SK-N-SH treated with all-trans-retinoic acid at 6 μM for 48 hours (cell line): ENCODE data around the gene LMO4.

Experiments used
- ATAC-seq: fragments of 200-7000 bp; cut with Tn5 transposase; 3 replicates; pipeline ENCODE4 v1.9.1; 2020; ENCODE audit warnings: mild to moderate bottlenecking, moderate library complexity
- ARNTL ChIP-seq: fragments of 450-650 bp; formaldehyde crosslinking; IDR thresholded peaks from 2 replicates; pipeline ENCODE4 v1.5.0; 2020; ENCODE audit warnings: low read depth, mild to moderate bottlenecking, moderate library complexity, borderline replicate concordance
- BACH2 ChIP-seq: fragments of 250-450 bp; sonication (Bioruptor Pico); IDR thresholded peaks from 2 replicates; pipeline ENCODE4 v1.9.0; 2021; ENCODE audit warnings: mild to moderate bottlenecking, borderline replicate concordance
- CREB5 ChIP-seq: fragments of 250-450 bp; sonication (Bioruptor Pico); IDR thresholded peaks from 2 replicates; pipeline ENCODE4 v1.5.1; 2020; ENCODE audit warnings: low read depth, mild to moderate bottlenecking, moderate library complexity
- CSDC2 ChIP-seq: fragments of 250-450 bp; sonication (Bioruptor Pico); IDR thresholded peaks from 2 replicates; pipeline ENCODE4 v1.5.0; 2020; ENCODE audit warnings: mild to moderate bottlenecking, moderate library complexity
- CSRNP3 ChIP-seq: fragments of 250-450 bp; sonication (Bioruptor Pico); IDR thresholded peaks from 2 replicates; pipeline ENCODE4 v1.5.1; 2021; ENCODE audit warnings: mild to moderate bottlenecking, moderate library complexity
- ESRRG ChIP-seq: fragments of 250-450 bp; sonication (Bioruptor Pico); IDR thresholded peaks from 2 replicates; pipeline ENCODE4 v1.6.1; 2021; ENCODE audit warnings: mild to moderate bottlenecking
- GLIS3 ChIP-seq: fragments of 250-450 bp; sonication (Bioruptor Pico); IDR thresholded peaks from 2 replicates; pipeline ENCODE4 v1.5.0; 2020; ENCODE audit warnings: mild to moderate bottlenecking, moderate library complexity
- ISL1 ChIP-seq: fragments of 250-450 bp; sonication (Bioruptor Pico); IDR thresholded peaks from 2 replicates; pipeline ENCODE4 v2.1.2; 2022; ENCODE audit warnings: mild to moderate bottlenecking, moderate library complexity
- OSR1 ChIP-seq: fragments of 250-450 bp; sonication (Bioruptor Pico); IDR thresholded peaks from 2 replicates; pipeline ENCODE4 v1.8.0; 2022; ENCODE audit warnings: moderate library complexity, mild to moderate bottlenecking, inconsistent platforms
- PATZ1 ChIP-seq: fragments of 250-450 bp; sonication (Bioruptor Pico); IDR thresholded peaks from 2 replicates; pipeline ENCODE4 v1.8.0; 2020; ENCODE audit warnings: mild to moderate bottlenecking, moderate library complexity, borderline replicate concordance
- PPARA ChIP-seq: fragments of 250-450 bp; sonication (Bioruptor Pico); IDR thresholded peaks from 2 replicates; pipeline ENCODE4 v1.5.0; 2020; ENCODE audit warnings: mild to moderate bottlenecking, borderline replicate concordance
- RARB ChIP-seq: fragments of 250-450 bp; sonication (Bioruptor Pico); IDR thresholded peaks from 2 replicates; pipeline ENCODE4 v1.8.0; 2021; ENCODE audit warnings: mild to moderate bottlenecking, moderate library complexity
- TOX ChIP-seq: fragments of 250-450 bp; sonication (Bioruptor Pico); IDR thresholded peaks from 2 replicates; pipeline ENCODE4 v1.8.0; 2021; ENCODE audit warnings: mild to moderate bottlenecking, moderate library complexity, borderline replicate concordance
- TSHZ2 ChIP-seq: fragments of 250-450 bp; sonication (Bioruptor Pico); IDR thresholded peaks from 2 replicates; pipeline ENCODE4 v1.5.0; 2020; ENCODE audit warnings: mild to moderate bottlenecking, moderate library complexity
- ZC3H10 ChIP-seq: fragments of 250-450 bp; sonication (Bioruptor Pico); IDR thresholded peaks from 2 replicates; pipeline ENCODE4 v1.5.1; 2021; ENCODE audit warnings: mild to moderate bottlenecking, moderate library complexity
- ZFP3 ChIP-seq: fragments of 250-450 bp; sonication (Bioruptor Pico); IDR thresholded peaks from 2 replicates; pipeline ENCODE4 v1.5.0; 2020; ENCODE audit warnings: mild to moderate bottlenecking, moderate library complexity
- ZNF565 ChIP-seq: fragments of 450-650 bp; formaldehyde crosslinking; conservative IDR thresholded peaks from 2 replicates; pipeline ENCODE4 v1.5.0; 2020; ENCODE audit warnings: low read depth, mild to moderate bottlenecking, moderate library complexity
- ZNF70 ChIP-seq: fragments of 450-650 bp; formaldehyde crosslinking; IDR thresholded peaks from 2 replicates; pipeline ENCODE4 v1.5.0; 2020; ENCODE audit warnings: mild to moderate bottlenecking, moderate library complexity
- ZNF8 ChIP-seq: fragments of 450-650 bp; formaldehyde crosslinking; IDR thresholded peaks from 2 replicates; pipeline ENCODE4 v1.5.0; 2020; ENCODE audit warnings: mild to moderate bottlenecking, moderate library complexity
- TF ChIP-seq, protein P1 (sequence below): fragments of 250-450 bp; sonication (Bioruptor Pico); IDR thresholded peaks from 2 replicates; pipeline ENCODE4 v1.8.0; 2021; ENCODE audit warnings: low read depth, mild to moderate bottlenecking, moderate library complexity, borderline replicate concordance

Gene LMO4

GRCh38 chr1:87314091-87314490, 14.6 kb upstream of the LMO4 start (continued):
- TF ChIP-seq TSHZ2 (CRISPR knock-in tag): no peak
- TF ChIP-seq, all 23 proteins: peak for 0

- ATAC-seq: no peak
- no peak for TF ChIP-seq ZNF565 (CRISPR knock-in tag)
- TF ChIP-seq TOX (CRISPR knock-in tag): no peak
- TF ChIP-seq ZNF8 (CRISPR knock-in tag): no peak
- TF ChIP-seq PPARA (CRISPR knock-in tag): no peak
- TF ChIP-seq, protein P1, sequence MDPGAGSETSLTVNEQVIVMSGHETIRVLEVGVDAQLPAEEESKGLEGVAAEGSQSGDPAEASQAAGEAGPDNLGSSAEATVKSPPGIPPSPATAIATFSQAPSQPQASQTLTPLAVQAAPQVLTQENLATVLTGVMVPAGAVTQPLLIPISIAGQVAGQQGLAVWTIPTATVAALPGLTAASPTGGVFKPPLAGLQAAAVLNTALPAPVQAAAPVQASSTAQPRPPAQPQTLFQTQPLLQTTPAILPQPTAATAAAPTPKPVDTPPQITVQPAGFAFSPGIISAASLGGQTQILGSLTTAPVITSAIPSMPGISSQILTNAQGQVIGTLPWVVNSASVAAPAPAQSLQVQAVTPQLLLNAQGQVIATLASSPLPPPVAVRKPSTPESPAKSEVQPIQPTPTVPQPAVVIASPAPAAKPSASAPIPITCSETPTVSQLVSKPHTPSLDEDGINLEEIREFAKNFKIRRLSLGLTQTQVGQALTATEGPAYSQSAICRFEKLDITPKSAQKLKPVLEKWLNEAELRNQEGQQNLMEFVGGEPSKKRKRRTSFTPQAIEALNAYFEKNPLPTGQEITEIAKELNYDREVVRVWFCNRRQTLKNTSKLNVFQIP: no peak
- TF ChIP-seq BACH2 (CRISPR knock-in tag): no peak
- no peak for TF ChIP-seq RARB (CRISPR knock-in tag)
- TF ChIP-seq ZC3H10 (CRISPR knock-in tag): no peak
- no peak for TF ChIP-seq CSDC2 (CRISPR knock-in tag)
- no peak for TF ChIP-seq OSR1
- no peak for TF ChIP-seq PATZ1 (CRISPR knock-in tag)
- no peak for TF ChIP-seq CSRNP3
- no peak for TF ChIP-seq ESRRG (CRISPR knock-in tag)
- TF ChIP-seq ZNF70: no peak
- TF ChIP-seq CREB5 (CRISPR knock-in tag): no peak
These were observed 10.5 kb upstream of the LMO4 start for GRCh38 chr1:87318056-87318650.

- TF ChIP-seq ZNF70 (no peak), BACH2 (CRISPR knock-in tag) (no peak), CREB5 (CRISPR knock-in tag) (no peak), CSRNP3 (no peak), ZNF8 (CRISPR knock-in tag) (no peak), GLIS3 (no peak), TOX (CRISPR knock-in tag) (no peak), ZFP3 (no peak), ARNTL (CRISPR knock-in tag) (no peak), ISL1 (CRISPR knock-in tag) (no peak)
- no peak for ATAC-seq
These were observed 9.9 kb upstream of the LMO4 start for GRCh38 chr1:87318806-87319205.
